Mesenteric fat pad (tissue), 1 donor: Measurements from ENCODE around the gene RNF114. TPM values are rescaled to one million over a fixed set of nuclear protein-coding genes. Genes with fewer than 3 reads are reported as not detected.
"Not testable (repeated sequence)": the region's sequence is repeated elsewhere in the genome, so short reads cannot be mapped to it uniquely, and the experiment has no call there.

Source experiments
- DNase-seq: peaks from one replicate; pipeline ENCODE4 v3.0.0-alpha.2; 2020; ENCODE audit warnings: low spot score
- long read RNA-seq: library from polyadenylated mRNA; unstranded; transcript quantifications from one replicate; pipeline ENCODE4 v2.0.0, GENCODE V29; 2020
- total RNA-seq: library from RNA; stranded (reverse); fragmentation: NEBNext Ultra II Directional; extraction: Animal tissue kit (Norgen Biotek cat#: 25700); gene quantifications from one replicate; pipeline ENCODE4 v1.2.1, GENCODE V29; 2021
- donor health status: DM: yes; HTN: yes; CAD: no.

RNF114 gene
- 59.9 TPM for total RNA-seq
- long read RNA-seq, transcript RNF114-201 (6 exons, 2,503 nt), result major isoform, 95 of 112 reads
- long read RNA-seq, partial matches to known transcripts, result 3 of 112 reads
- long read RNA-seq, other reads (novel, unspliced or antisense), result 10 of 112 reads

- DNase-seq, result peak; percentile 97
Measured at GRCh38 chr20:49936153-49937026, at the start of gene RNF114. Gene RNF114, plus strand, starts transcription at chr20:49936397. Its CDS starts 16 bp downstream, at chr20:49936413.

- no peak for DNase-seq
Measured at GRCh38 chr20:49886571-49887213, 49.5 kb upstream of the RNF114 start.

GRCh38 chr20:49887251-49888211 is 48.7 kb upstream of the RNF114 start:
- DNase-seq, result no peak

GRCh38 chr20:49888212-49889000 is 47.8 kb upstream of the RNF114 start:
- peak; percentile 64 for DNase-seq

- DNase-seq, result peak; percentile 51
Measured at GRCh38 chr20:49889001-49889934, 46.9 kb upstream of the RNF114 start.

- DNase-seq, result peak; percentile 65
Measured at GRCh38 chr20:49889935-49890333, 46.3 kb upstream of the RNF114 start.

GRCh38 chr20:49890471-49891361 is 45.5 kb upstream of the RNF114 start:
- DNase-seq, result peak; percentile 85

- DNase-seq, result peak; percentile 30
Measured at GRCh38 chr20:49891476-49892110, 44.6 kb upstream of the RNF114 start.

GRCh38 chr20:49892260-49892659 is 43.9 kb upstream of the RNF114 start:
- DNase-seq, result no peak

GRCh38 chr20:49892817-49893216 is 43.4 kb upstream of the RNF114 start:
- no peak for DNase-seq

GRCh38 chr20:49893242-49894072 is 42.7 kb upstream of the RNF114 start:
- DNase-seq, result no peak

GRCh38 chr20:49894073-49894470 is 42.1 kb upstream of the RNF114 start:
- no peak for DNase-seq

GRCh38 chr20:49895474-49896093 is 40.6 kb upstream of the RNF114 start:
- DNase-seq, result not testable (repeated sequence)

GRCh38 chr20:49896204-49896603 is 40.0 kb upstream of the RNF114 start:
- no peak for DNase-seq

- DNase-seq, result peak; percentile 41
Measured at GRCh38 chr20:49899541-49900383, 36.4 kb upstream of the RNF114 start.
